Cardiac fibroblast (primary cell): Measurements from ENCODE around the gene AFG1L.
"Not testable (repeated sequence)": the region's sequence is repeated elsewhere in the genome, so short reads cannot be mapped to it uniquely, and the experiment has no call there.

Experiments
- DNase-seq, 2 donors: peaks; one replicate each; pipeline versions ENCODE4 v3.0.0 to v3.0.0-alpha.2; 2010; ENCODE audit warnings: low read depth in 2 of 2
- H3K4me3 ChIP-seq, 2 donors: replicated peaks in 1 of 2; 1 replicate in 1 of 2; 2 replicates in 1 of 2; pipeline ENCODE4 v1.5.1; 2011; ENCODE audit warnings: low read depth in 2 of 2, low read length in 2 of 2, mild to moderate bottlenecking in 2 of 2, moderate library complexity in 1 of 2
- CTCF ChIP-seq: IDR thresholded peaks from one replicate; pipeline ENCODE4 v1.5.1; 2011; ENCODE audit warnings: low read depth, mild to moderate bottlenecking, low read length, inconsistent platforms

Gene AFG1L

GRCh38 chr6:108557494-108558371 is 262.9 kb downstream of the AFG1L start:
- H3K4me3 ChIP-seq = peak overlapping the region; percentile 86 to 90
- no peak for TF ChIP-seq CTCF
- peak; percentile 55 to 81 for DNase-seq

GRCh38 chr6:108558372-108559096 is 263.7 kb downstream of the AFG1L start:
- peak overlapping the region; percentile 86 to 90 for H3K4me3 ChIP-seq
- DNase-seq = peak; percentile 99 to 100
- no peak for TF ChIP-seq CTCF

- DNase-seq = peak; percentile 81 to 93
- TF ChIP-seq CTCF = no peak
- H3K4me3 ChIP-seq = peak overlapping the region; percentile 90 to 91
Measured at GRCh38 chr6:108559097-108559883, 264.4 kb downstream of the AFG1L start.

- H3K4me3 ChIP-seq = peak overlapping the region; percentile 90 to 91
- TF ChIP-seq CTCF = no peak
- DNase-seq = peak; percentile 68 to 73
Measured at GRCh38 chr6:108559884-108560462, 265.1 kb downstream of the AFG1L start.

- peak within 1 kb of the TSS; percentile 91 to 93 for H3K4me3 ChIP-seq
- DNase-seq = peak; percentile 88 to 96
- no peak for TF ChIP-seq CTCF
Measured at GRCh38 chr6:108560463-108561308, 265.8 kb downstream of the AFG1L start, which contains the start of gene FOXO3. Gene FOXO3, plus strand, starts transcription at chr6:108560917. Its CDS starts 292 bp downstream, at chr6:108561209.

GRCh38 chr6:108561309-108561647 is 266.4 kb downstream of the AFG1L start:
- DNase-seq = not testable (repeated sequence)
- peak overlapping the region; percentile 91 to 93 for H3K4me3 ChIP-seq
